HK-2 (cell line): ENCODE data around the gene ZBTB2.
"Not testable (repeated sequence)": the region's sequence is repeated elsewhere in the genome, so short reads cannot be mapped to it uniquely, and the experiment has no call there.

Source experiments
- DNase-seq: peaks from one replicate; pipeline ENCODE4 v3.0.0-alpha.2; 2018; ENCODE audit not compliant: unreplicated experiment

Gene ZBTB2

DNA sequence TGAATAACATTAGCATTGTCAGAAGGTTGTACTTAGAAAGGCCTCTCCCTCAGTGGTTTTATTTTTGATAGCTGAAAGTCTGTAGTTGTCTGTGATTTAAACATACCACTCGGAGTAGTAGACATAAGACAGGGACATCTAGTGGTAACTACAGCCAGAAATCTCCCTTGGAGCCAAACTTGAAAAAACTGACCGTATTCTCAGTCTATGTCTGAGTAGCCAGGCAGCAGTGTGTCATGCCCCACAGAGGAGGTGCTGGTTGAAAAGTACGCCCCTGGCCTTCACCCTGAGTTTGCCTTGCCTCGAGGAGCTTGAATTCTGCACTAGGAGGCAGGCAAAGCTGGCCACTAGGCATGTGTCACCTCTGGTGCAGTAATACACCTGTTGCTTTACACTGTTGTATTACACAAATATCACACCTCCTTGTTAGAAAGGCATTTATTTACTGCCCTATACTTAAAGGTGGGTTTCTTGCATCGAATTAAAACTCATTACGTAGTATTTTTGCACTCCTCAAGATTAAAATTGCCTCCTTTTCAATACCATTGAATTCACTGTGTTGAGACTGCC is 20.8 kb downstream of the ZBTB2 start:
- DNase-seq: no peak

DNA sequence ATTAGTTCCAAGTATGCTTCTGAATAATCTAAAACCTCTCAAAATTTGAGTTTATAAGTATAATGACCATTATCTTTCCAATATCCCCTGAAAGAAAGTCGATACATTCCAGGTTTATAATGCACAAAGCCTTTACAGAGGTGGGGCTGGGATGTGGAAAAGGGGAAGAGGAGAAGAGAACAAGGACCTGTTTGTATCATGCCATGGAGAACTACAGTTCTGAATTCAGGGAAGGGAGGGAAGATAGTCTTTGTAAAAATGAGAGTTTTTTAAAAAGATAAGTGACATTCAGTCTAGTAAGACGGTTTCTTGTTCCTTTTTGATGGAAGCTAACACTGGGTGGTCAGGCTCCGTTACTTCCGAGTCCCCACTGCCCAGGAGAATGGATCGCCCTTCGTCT is 26.1 kb downstream of the ZBTB2 start:
- no peak for DNase-seq

DNA sequence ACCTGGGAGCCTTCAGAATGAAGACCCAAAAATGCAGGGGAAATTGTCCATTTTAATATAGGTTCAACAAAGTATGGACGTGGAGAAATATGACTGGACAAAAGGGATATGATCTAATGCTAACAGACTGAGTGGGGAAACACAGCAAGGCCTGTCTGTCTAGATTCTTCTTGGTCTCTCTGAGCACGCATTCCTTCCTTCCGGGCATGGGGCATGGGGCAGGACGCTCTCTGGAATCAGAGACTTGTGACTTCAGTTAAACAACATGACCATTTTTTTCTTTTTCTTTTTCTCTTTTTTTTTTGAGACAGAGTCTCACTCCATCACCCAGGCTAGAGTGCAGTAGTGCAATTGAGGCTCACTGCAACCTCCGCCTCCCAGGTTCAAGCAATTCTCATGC is 31.9 kb downstream of the ZBTB2 start:
- no peak for DNase-seq

DNA sequence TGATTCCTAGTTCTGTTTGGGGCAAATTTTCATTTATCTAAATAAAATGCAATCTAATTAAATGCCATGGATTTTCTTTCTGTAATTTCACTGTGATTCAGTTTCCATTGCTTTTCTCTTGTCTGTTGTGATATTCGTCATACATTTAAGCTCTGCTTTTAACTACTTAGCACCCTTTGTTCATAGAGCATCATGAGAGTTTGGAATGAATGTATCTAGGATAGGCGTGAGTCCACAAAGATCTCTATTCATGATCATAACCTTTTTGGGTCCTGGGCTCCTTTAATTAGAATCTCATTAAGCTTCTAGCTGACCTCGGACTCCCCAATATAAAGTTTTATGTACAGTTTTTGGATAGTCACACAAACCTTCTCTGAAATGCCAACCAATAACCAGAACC is 32.9 kb downstream of the ZBTB2 start:
- DNase-seq: no peak

DNA sequence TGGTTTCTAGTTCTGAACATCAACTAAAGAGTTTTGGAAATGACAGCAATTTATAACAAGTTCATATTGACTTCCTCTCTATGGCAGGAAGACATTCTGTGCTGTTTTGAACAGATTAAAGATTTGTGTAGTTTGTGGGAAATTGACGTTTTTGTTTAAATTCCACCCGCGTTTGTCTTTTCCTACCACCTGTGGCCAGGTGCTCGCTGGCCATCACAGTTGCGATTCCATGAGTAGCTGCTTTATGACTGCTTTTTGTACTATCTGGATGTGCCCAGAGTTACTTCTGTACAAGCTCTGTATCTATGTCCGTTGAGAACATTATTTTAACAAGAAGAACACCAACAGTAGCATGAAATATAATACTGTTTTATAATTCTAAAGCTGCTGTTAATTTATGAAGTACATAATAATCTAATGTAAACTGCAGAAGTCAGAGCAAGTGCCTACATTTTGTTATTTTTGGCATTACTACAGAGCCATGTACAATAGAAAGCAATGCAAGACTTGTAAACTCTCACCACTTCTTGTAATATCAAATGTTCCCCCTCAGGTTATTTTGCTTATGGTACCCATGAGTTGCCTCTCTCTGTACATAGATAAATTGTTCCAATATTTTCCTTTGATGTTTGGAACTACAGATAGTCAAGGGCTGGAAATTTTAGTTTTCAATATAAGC is 33.5 kb downstream of the ZBTB2 start:
- no peak for DNase-seq

DNA sequence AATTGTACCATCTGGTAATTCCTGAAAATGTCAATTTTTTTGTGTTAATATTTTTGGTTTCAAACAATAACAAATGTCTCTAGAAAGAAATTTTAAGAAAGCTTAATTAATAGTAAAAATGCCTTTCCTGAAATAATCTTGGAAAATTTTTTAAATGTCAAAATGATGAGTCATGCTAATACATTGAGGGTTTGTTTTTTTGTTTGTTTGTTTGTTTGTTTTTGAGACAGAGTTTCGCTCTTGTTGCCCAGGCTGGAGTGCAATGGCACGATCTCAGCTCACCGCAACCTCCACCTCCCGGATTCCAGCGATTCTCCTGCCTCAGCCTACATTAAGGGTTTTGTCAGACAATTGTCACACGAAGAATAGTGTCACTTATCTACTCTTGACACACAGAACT is 34.4 kb downstream of the ZBTB2 start:
- not testable (repeated sequence) for DNase-seq

DNA sequence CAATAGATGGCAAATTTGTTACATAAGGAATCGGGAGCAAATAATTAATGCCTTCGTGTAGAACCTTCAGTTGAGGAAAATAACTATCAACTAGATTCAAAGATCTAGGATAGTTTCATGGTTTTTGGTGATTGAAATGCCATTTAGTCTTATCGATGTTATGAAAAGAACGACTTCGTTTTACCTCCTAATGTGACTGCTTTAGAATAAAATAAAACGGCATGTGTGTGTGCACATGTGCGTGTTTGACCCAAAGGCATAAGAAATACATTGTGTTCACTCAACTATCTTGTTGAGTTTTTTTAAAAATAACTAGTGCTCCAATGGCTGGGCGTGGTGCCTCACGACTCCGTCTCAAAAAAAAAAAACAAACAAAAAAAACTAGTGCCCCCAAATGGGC is 37.6 kb downstream of the ZBTB2 start:
- no peak for DNase-seq

DNA sequence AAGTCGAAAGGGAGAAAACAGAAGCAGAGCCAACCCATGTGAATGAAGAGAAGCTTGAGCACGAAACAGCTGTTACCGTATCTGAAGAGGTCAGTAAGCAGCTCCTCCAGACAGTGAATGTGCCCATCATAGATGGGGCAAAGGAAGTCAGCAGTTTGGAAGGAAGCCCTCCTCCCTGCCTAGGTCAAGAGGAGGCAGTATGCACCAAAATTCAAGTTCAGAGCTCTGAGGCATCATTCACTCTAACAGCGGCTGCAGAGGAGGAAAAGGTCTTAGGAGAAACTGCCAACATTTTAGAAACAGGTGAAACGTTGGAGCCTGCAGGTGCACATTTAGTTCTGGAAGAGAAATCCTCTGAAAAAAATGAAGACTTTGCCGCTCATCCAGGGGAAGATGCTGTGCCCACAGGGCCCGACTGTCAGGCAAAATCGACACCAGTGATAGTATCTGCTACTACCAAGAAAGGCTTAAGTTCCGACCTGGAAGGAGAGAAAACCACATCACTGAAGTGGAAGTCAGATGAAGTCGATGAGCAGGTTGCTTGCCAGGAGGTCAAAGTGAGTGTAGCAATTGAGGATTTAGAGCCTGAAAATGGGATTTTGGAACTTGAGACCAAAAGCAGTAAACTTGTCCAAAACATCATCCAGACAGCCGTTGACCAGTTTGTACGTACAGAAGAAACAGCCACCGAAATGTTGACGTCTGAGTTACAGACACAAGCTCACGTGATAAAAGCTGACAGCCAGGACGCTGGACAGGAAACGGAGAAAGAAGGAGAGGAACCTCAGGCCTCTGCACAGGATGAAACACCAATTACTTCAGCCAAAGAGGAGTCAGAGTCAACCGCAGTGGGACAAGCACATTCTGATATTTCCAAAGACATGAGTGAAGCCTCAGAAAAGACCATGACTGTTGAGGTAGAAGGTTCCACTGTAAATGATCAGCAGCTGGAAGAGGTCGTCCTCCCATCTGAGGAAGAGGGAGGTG is 38.7 kb downstream of the ZBTB2 start:
- DNase-seq: no peak

DNA sequence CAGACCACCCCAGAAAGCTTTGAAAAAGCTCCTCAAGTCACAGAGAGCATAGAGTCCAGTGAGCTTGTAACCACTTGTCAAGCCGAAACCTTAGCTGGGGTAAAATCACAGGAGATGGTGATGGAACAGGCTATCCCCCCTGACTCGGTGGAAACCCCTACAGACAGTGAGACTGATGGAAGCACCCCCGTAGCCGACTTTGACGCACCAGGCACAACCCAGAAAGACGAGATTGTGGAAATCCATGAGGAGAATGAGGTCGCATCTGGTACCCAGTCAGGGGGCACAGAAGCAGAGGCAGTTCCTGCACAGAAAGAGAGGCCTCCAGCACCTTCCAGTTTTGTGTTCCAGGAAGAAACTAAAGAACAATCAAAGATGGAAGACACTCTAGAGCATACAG is 39.6 kb downstream of the ZBTB2 start:
- no peak for DNase-seq

DNA sequence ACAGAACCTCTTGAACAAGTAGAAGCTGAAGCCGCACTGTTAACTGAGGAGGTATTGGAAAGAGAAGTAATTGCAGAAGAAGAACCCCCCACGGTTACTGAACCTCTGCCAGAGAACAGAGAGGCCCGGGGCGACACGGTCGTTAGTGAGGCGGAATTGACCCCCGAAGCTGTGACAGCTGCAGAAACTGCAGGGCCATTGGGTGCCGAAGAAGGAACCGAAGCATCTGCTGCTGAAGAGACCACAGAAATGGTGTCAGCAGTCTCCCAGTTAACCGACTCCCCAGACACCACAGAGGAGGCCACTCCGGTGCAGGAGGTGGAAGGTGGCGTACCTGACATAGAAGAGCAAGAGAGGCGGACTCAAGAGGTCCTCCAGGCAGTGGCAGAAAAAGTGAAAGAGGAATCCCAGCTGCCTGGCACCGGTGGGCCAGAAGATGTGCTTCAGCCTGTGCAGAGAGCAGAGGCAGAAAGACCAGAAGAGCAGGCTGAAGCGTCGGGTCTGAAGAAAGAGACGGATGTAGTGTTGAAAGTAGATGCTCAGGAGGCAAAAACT is 40.1 kb downstream of the ZBTB2 start:
- DNase-seq: no peak

DNA sequence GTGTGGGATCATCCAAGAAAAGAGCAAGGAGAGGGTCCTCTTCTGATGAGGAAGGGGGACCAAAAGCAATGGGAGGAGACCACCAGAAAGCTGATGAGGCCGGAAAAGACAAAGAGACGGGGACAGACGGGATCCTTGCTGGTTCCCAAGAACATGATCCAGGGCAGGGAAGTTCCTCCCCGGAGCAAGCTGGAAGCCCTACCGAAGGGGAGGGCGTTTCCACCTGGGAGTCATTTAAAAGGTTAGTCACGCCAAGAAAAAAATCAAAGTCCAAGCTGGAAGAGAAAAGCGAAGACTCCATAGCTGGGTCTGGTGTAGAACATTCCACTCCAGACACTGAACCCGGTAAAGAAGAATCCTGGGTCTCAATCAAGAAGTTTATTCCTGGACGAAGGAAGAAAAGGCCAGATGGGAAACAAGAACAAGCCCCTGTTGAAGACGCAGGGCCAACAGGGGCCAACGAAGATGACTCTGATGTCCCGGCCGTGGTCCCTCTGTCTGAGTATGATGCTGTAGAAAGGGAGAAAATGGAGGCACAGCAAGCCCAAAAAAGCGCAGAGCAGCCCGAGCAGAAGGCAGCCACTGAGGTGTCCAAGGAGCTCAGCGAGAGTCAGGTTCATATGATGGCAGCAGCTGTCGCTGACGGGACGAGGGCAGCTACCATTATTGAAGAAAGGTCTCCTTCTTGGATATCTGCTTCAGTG is 40.8 kb downstream of the ZBTB2 start:
- no peak for DNase-seq

DNA sequence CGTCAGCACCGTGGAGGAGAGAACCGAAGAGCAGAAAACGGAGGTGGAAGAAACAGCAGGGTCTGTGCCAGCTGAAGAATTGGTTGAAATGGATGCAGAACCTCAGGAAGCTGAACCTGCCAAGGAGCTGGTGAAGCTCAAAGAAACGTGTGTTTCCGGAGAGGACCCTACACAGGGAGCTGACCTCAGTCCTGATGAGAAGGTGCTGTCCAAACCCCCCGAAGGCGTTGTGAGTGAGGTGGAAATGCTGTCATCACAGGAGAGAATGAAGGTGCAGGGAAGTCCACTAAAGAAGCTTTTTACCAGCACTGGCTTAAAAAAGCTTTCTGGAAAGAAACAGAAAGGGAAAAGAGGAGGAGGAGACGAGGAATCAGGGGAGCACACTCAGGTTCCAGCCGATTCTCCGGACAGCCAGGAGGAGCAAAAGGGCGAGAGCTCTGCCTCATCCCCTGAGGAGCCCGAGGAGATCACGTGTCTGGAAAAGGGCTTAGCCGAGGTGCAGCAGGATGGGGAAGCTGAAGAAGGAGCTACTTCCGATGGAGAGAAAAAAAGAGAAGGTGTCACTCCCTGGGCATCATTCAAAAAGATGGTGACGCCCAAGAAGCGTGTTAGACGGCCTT is 41.6 kb downstream of the ZBTB2 start:
- DNase-seq: no peak

DNA sequence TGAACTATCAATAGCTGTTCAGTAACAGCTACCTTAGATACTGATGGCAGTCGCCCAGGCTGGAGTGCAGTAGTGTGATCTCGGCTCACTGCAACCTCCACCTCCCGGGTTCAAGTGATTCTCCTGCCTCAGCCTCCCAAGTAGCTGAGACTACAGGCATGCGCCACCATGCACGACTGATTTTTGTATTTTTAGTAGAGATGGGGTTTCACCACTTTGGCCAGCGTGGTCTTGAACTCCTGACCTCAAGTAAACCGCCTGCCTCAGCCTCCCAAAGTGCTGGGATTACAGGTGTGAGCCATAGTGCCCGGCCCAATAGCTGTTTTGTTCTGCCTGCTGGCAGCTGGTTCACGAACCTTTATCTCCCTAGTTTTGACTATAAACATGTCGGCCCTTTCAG is 48.6 kb downstream of the ZBTB2 start:
- not testable (repeated sequence) for DNase-seq

DNA sequence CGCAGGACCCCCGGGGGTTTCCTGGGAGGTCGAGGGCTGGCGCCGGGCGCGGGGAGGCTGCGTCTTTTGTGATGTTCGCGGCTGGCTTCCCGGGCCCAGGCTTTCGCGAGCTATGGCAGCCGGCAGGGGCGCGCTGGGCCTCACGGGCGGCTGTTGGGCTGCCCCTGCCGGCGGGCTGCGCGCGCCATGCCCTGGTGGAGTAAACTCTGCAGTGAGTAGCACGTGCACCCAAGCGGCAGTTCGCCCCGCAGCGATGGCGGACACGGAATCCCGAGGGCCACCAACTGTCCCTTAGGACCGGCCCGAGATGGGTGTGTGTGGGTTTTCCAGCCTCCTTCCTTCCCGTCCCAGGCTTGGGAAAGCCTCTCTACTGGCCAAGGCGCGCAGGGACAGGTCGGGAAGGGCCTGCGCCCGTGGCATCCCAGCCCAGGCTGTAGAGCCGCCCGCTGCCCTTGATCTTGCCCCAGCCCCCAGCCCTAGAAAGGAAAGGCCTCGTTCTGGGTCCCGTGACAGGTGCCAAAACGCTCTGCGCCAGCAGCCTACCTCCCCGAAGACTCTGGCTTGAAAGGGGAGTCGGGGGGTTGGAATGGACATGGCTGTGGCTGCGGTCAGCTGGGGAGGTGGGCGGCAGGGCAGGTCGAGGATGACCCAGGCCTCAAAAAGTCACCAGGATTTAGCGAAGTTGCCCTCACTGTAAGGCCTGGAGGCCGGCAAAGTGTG is 49.7 kb downstream of the ZBTB2 start:
- no peak for DNase-seq

DNA sequence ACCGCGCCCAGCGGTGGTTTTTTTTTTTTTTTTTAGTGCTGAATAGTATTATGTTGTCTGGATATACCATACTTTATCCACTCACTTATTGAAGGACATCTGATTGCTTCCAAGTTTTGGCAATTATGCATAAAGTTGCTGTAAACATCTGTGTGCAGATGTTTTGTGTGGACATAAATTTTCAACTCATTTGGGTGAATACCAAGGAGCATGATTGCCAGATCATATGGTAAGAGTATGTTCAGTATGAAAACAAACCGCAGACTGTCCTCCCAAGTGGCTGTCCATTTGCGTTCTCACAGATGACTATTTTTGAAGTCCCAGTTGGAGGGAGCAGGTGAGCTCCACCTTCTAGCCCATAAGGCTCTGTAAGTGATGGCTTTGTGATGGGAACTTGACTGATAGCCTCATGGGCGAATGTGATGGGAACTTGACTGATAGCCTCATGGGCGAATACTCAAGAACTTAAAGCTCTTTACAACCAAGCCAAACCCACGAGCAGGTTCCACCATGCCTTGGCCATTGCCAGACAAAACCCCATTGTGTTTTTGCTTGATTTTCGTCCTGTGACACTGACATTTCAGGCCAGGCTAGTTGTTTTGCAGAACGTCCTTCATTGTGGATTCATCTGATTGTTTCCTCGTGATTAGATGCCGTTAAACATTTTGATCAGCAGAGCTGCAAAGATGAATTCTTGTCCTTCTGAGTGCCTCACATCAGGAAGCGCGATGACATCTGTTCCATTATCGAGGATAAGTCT is 51.0 kb downstream of the ZBTB2 start:
- DNase-seq: no peak

DNA sequence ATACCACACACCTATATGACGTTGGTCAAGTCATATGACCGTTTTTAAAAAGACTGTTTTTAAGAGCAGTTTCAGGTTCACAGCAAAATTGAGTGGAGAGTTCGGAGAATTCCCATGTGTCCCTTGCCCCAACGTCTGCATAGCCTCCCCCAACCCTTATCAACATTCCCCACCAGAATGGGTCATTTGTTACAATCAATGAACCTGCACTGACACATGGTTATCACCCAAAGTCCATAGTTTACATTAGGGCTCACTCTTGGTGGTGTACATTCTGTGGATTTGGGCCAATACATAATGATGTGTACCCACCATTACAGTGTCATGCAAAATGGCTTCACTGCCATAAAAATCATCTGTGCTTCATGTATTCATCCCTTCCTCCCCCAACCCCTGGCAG is 52.0 kb downstream of the ZBTB2 start:
- no peak for DNase-seq

DNA sequence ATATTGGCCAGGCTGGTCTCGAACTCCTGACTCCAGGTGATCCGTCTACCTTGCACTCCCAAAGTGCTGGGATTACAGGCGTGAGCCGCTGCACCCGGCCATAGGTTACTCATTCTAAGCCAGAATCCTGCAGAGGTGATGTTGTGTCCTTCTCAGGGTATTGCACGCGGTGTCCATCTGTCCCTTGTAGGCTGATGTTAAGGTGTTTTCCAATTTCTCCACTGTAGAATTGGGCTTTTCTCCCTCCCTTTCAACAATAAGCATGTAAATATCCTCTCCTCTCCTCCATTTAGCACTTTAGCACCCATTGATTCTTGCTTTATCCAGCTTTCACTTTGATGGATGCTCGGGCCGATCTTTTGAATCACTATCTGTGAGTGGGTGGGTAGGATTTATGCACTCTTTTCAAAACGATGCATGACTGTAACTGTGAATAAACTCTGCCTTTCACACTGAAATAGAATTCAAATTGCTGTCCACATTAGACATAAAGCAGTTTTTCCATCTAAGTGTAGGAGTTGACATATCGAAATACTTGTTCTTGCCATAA is 52.6 kb downstream of the ZBTB2 start:
- no peak for DNase-seq

DNA sequence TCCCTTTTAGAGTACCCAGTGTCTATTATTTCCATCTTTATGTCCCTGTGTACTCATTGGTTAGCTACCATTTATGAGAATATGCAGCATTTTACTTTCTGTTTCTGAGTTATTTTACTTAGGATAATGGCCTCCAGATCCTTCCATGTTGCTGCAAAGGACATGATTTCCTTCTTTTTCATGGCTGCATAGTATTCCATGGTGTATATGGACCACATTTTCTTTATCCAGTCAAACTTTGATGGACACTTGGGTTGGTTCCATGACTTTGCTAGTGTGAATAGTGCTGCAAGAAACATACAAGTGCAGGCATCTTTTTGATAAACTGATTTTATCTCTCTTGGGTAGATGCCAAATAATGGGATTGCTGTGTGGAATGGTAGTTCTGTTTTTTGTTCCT is 55.4 kb downstream of the ZBTB2 start:
- no peak for DNase-seq

DNA sequence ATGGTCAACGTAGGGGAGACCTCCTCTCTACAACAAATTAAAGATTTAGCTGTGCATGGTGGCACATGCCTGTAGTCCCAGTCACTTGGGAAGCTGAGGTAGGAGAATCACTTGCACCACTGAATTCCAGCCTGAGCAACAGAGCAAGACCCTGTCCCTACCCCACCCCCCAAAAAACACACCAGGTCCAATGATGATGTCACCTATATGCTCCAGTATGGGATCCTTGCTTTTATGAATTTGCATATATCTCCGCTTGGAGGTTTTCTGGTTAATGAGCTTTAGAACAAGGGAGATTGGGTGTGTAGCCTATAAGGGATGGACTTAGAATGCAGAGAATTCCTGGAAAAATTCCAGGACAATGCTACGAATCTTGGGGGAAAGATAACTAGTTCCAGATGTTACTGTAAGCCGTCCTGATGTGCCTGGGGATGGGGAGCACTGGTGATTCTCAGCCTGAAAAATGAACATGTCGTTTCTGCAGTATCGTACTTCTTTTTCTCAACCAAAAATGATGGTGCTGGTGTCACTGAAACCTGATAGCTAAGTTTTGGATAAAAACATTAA is 61.1 kb downstream of the ZBTB2 start:
- no peak for DNase-seq
